Activated T-helper 2 cell treated with anti-CD3 and anti-CD28 coated beads, Interferon-gamma antibody, Interleukin-2, Interleukin-4, amounts not matched to agents 10 μg/mL and 5 μg/mL and 100 μg/mL, durations not matched to agents 14 hours and 24 hours and 36 hours (primary cell): ENCODE data around the gene OMA1. TPM values are rescaled to one million over a fixed set of nuclear protein-coding genes. Genes with fewer than 3 reads are reported as not detected.

Source experiments
- DNase-seq: peaks from one replicate; pipeline ENCODE4 v3.0.0; 2021; ENCODE audit warnings: low spot score
- H3K27ac Mint-ChIP-seq: one replicate; pipeline ENCODE4 v1.8.0; 2021; ENCODE audit warnings: mixed read lengths
- H3K27me3 Mint-ChIP-seq: one replicate; pipeline ENCODE4 v1.8.0; 2021; ENCODE audit warnings: low read depth, mixed read lengths
- H3K36me3 Mint-ChIP-seq: one replicate; pipeline ENCODE4 v1.8.0; 2021; ENCODE audit warnings: low read depth, mixed read lengths
- H3K4me1 Mint-ChIP-seq: one replicate; pipeline ENCODE4 v1.8.0; 2021; ENCODE audit warnings: low read depth, mixed read lengths
- H3K4me3 Mint-ChIP-seq: one replicate; pipeline ENCODE4 v1.8.0; 2021; ENCODE audit warnings: low read depth, mild to moderate bottlenecking, moderate library complexity, mixed read lengths
- H3K9me3 Mint-ChIP-seq: one replicate; pipeline ENCODE4 v1.8.0; 2021; ENCODE audit warnings: mixed read lengths
- intact Hi-C: fragments of 100-400 bp; cut with micrococcal nuclease; formaldehyde crosslinking; loops from one replicate; pipeline ENCODE4 v1.15.1; 2023
- total RNA-seq: library from RNA; stranded (reverse); gene quantifications from 2 replicates; pipeline ENCODE4 v1.2.3, GENCODE V29; 2022

The OMA1 gene
- 10.2 and 10.3 TPM in 2 replicates for total RNA-seq

DNA sequence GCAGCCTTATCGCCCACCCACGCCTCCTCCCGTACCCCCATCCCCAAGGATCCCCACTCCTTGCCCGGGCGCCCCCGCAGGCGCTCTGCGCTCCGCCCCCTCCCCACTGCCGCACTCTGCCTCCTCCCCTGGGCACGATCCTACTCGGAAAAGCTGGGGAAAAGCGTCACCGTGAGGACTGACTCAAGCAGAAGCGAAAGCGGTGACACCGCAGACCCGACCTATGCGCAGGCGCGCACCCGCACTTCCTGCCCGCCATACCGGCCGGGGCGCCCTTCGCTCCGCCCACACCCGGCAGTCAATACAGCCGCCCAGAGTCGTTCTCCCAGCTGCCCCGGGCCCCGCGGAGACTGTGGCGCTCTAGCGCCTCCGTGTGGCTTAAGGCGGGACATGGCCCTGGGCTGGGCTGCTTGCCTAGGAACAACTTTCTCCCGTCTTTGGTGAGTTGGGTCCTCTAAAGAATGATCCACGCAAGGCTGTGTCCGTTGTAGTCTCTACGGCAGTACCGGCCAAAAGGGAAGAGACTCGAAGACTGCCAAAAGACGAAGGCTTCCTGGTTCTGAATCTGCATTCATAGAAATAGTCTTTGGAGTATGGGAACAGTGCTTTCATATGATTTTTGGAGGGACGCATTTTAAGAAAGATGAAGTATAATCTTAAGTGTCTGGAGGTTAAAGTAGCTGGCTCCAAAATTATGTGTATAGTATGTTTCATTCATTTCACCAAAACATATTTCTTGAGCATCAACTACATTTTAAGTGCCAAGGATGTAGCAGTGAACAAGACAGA, at the start of gene OMA1:
Gene OMA1 (minus strand): TSS at position 207 of the 789 bp plus-strand sequence. CDS start 7,432 bp downstream, outside the sequence.
- no peaks in the 10 kb centered on the region for H3K36me3 Mint-ChIP-seq
- peaks cover 17% of the 10 kb centered on the region for H3K27me3 Mint-ChIP-seq
- peak within 1 kb of the TSS; percentile 89 for H3K4me3 Mint-ChIP-seq
- H3K9me3 Mint-ChIP-seq = no peaks in the 10 kb centered on the region
- intact Hi-C loops = loop anchor here (1.0 to 2.0 kb wide), 6 partner anchors 22 to 1716 kb away; no protein-coding TSS in a partner anchor
- peak within 1 kb of the TSS; percentile 96 for H3K27ac Mint-ChIP-seq
- peak; percentile 97 for DNase-seq
- peaks cover 21% of the 10 kb centered on the region for H3K4me1 Mint-ChIP-seq

DNA sequence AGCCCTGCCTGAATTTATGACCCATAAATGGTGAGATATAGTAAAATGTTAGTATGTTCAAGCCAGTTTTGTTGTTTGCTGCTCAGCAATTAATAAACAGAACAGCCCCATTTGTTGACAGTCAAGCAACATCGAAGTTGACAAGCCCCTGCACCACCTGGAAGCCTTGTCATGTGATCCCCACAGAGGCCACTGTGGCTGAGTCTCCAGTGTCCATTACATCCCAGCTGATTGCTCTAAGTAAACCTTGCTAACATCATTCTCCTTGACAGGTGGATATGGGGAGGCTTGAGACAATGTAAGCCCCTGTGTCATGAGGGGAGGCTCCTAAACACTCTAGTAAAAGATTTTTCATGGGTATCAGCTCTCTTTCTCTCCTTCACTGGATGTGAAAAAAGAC, 48.0 kb upstream of the OMA1 start:
- Mint-ChIP-seq H3K4me3 (no peak overlapping the region), H3K9me3 (no peaks in the 10 kb centered on the region), H3K4me1 (peaks cover 2% of the 10 kb centered on the region), H3K27me3 (peaks cover 63% of the 10 kb centered on the region), H3K27ac (no peak overlapping the region), H3K36me3 (no peaks in the 10 kb centered on the region)
- intact Hi-C loops = no loop called here
- no peak for DNase-seq

DNA sequence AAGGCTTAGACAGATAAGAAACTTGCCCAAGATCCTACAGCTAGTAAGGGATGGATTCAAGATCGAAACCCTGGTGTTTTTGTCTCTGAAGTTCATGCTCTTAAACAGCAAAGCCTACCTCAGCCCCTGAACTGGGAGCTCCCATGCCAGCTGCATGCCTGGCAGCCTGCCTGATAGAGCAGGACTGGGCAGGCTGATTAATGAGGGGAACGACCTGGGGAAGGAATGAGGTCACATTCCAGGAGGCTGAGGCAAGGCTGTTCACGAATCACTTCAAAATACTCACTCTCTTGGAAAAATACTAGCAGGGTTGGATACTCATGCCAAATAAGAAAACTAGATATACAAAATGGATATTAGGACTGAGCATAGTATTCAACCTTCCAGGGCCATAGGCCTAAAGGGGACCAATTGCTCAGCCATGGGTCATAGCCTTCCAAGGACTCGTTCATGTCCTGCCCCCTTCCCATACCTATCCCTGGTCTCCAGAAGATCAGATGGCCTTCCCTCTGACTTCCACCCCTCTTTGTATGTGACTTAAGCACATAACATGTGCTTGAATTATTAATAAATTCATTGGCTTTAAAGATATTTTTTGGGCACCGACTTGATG, 46.1 kb upstream of the OMA1 start:
- Mint-ChIP-seq H3K4me1 (no peaks in the 10 kb centered on the region), H3K9me3 (no peaks in the 10 kb centered on the region), H3K36me3 (no peaks in the 10 kb centered on the region), H3K4me3 (no peak overlapping the region), H3K27me3 (peaks cover 60% of the 10 kb centered on the region), H3K27ac (no peak overlapping the region)
- intact Hi-C loops = no loop called here
- no peak for DNase-seq

DNA sequence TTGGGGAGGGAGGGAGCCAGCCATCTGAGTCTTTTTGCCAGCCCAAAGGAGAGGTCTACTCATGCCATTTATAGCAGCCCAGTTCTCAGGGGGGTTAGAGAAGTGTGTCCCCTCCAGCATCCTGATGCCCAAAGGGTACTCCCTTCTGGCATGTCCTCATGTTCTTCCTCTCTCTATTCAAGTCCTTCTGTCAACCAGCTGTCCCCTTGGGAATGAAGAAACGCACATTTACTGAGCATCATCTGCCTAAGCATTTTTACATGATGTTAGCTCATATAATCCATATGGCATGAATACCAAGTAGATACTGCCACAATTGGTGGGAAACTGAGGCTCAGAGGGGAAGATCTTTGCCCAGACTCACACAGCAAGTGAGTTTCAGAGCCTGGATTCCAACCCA, 45.3 kb upstream of the OMA1 start:
- no peak for DNase-seq
- intact Hi-C loops = no loop called here
- H3K4me3 Mint-ChIP-seq = no peak overlapping the region
- peaks cover 58% of the 10 kb centered on the region for H3K27me3 Mint-ChIP-seq
- no peaks in the 10 kb centered on the region for H3K9me3 Mint-ChIP-seq
- no peak overlapping the region for H3K27ac Mint-ChIP-seq
- H3K36me3 Mint-ChIP-seq = no peaks in the 10 kb centered on the region
- H3K4me1 Mint-ChIP-seq = no peaks in the 10 kb centered on the region

DNA sequence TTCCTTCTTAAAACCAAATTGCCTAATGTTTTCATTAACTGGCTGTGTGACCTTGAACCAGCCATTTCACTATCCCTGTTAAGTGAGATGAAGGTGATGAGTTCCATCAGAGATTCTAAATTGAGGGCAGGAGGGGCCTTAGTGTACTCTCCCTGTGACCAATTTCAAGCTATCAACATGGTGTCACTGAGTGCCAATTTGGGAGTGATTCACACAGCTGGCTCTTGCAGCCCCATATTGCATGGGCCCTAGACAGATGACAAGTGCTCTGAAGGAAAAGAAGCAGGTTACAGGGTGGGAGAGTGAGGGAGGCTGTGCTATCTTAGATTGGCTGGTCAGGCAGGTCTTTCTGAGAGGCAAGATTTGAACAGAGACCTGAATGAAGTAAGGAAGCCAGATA, 43.5 kb upstream of the OMA1 start:
- no peak for DNase-seq
- Mint-ChIP-seq H3K4me3 (no peak overlapping the region), H3K9me3 (no peaks in the 10 kb centered on the region), H3K4me1 (peaks cover 8% of the 10 kb centered on the region), H3K36me3 (no peaks in the 10 kb centered on the region), H3K27me3 (peaks cover 63% of the 10 kb centered on the region), H3K27ac (no peak overlapping the region)
- intact Hi-C loops = no loop called here

DNA sequence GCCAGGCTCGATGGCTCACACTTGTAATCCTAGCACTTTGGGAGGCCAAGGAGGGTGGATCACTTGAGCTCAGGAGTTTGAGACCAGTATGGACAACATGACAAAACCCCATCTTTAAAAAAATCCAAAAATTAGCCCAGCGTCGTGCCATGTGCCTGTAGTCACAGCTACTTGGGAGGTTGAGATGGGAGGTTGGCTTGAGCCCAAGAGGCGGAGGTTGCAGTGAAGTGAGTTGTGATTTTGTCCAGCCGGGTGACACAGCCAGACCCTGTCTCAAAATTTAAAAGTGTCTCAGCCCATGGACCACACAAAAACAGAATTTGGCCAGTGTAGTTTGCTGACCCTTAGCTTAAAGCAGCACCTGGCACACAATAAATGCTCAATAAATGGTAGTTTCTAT, 41.9 kb upstream of the OMA1 start:
- peaks cover 22% of the 10 kb centered on the region for H3K4me1 Mint-ChIP-seq
- no peak overlapping the region for H3K27ac Mint-ChIP-seq
- DNase-seq = no peak
- peaks cover 63% of the 10 kb centered on the region for H3K27me3 Mint-ChIP-seq
- intact Hi-C loops = no loop called here
- no peaks in the 10 kb centered on the region for H3K36me3 Mint-ChIP-seq
- no peak overlapping the region for H3K4me3 Mint-ChIP-seq
- no peaks in the 10 kb centered on the region for H3K9me3 Mint-ChIP-seq

DNA sequence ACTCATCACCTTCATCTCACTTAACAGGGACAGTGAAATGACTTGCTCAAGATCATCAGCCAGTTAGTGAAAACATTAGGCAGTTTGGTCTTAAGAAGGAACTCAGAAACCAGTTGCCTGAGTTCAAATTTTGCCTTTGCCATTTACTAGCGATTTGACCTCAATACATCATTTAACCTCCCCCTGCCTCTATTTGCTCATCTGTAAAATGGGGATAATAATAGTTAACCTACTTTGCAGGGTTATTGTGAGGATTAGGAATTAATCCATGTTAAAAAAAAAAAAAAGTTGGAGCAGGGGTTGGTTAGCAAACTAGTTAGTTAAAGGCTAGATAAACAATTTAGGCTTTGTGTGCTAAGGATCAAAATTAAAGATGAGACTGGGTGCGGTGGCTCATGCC, 41.1 kb upstream of the OMA1 start:
- intact Hi-C loops = no loop called here
- Mint-ChIP-seq H3K4me1 (peaks cover 24% of the 10 kb centered on the region), H3K27ac (no peak overlapping the region), H3K4me3 (no peak overlapping the region), H3K9me3 (no peaks in the 10 kb centered on the region), H3K36me3 (no peaks in the 10 kb centered on the region), H3K27me3 (peaks cover 58% of the 10 kb centered on the region)
- DNase-seq = no peak

DNA sequence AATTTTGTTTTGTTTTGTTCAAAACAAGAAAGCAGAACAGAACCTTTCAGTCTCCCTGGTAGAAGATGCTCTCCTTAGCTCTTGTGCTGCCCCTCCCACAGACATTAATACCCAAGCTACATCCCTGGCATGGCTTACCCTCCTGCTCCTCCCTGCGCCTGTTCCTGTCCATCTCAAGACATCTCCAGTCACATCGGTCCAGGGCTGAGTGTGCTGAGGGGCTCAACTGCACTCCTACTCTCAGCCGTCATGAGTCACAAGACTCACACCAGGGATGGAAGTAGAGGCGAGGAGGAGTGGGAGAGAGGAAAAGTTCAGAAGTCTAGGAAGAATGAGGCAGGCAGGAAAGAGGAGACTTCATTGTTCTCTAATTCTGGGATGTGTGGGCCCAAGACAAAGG, 39.7 kb upstream of the OMA1 start:
- H3K4me3 Mint-ChIP-seq = no peak overlapping the region

DNA sequence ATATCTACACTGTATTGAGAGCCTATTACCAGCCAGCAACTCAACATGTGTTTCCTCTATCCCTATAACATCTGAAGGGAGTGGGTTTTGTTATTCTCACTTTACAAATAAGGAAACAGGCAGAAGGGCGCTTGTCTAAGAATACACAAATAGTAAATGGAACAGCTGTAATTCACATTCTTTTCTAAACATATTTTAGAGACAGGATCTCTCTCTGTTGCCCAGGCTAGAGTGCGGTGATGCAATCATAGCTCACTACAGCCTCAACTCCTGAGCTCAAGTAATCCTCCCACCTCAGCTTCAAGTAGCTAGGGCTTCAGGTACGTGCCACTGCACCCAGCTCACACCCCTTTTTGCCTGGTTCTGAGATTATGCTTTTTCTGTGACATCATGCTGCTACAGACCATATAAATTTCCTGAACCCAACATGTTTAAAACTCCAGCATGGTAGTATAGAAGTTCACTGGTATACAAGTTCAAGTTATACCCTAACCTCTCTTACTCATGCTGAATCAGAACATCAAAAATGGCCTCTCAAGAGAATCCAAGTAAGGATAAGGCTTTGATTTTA, 39.1 kb upstream of the OMA1 start:
- intact Hi-C loops = no loop called here
- H3K9me3 Mint-ChIP-seq = no peaks in the 10 kb centered on the region
- no peak overlapping the region for H3K27ac Mint-ChIP-seq
- H3K27me3 Mint-ChIP-seq = peaks cover 52% of the 10 kb centered on the region
- H3K36me3 Mint-ChIP-seq = no peaks in the 10 kb centered on the region
- peaks cover 24% of the 10 kb centered on the region for H3K4me1 Mint-ChIP-seq
- H3K4me3 Mint-ChIP-seq = no peak overlapping the region
- no peak for DNase-seq

More for the DNA sequence above, 39.7 kb upstream of the OMA1 start:
- Mint-ChIP-seq H3K9me3 (no peaks in the 10 kb centered on the region), H3K27me3 (peaks cover 51% of the 10 kb centered on the region), H3K4me1 (peaks cover 24% of the 10 kb centered on the region), H3K27ac (no peak overlapping the region), H3K36me3 (no peaks in the 10 kb centered on the region)
- DNase-seq = no peak
- intact Hi-C loops = no loop called here

DNA sequence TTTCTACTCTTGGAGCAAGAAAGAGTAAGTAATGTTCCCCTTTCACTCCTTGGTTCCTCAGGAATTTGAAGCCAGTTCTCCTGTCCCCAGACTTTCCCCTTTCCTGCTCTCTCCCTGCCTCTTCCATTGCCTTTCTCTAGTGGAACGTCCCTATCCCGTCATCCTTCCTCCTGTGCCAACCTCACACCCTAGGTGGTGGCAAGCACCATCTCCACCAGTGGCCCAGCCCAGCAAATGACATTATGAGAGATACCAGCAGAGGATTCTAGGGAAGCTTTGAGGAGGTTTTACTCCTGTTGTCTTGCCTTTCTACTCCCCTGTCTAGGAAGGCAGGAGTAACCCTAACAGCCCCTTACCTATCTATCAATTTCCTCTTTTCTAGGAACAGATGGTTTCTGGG, 38.6 kb upstream of the OMA1 start:
- no peak for DNase-seq
- no peak overlapping the region for H3K4me3 Mint-ChIP-seq
- H3K9me3 Mint-ChIP-seq = no peaks in the 10 kb centered on the region
- H3K27me3 Mint-ChIP-seq = peaks cover 48% of the 10 kb centered on the region
- H3K4me1 Mint-ChIP-seq = peaks cover 24% of the 10 kb centered on the region
- H3K36me3 Mint-ChIP-seq = no peaks in the 10 kb centered on the region
- no peak overlapping the region for H3K27ac Mint-ChIP-seq
- intact Hi-C loops = no loop called here

DNA sequence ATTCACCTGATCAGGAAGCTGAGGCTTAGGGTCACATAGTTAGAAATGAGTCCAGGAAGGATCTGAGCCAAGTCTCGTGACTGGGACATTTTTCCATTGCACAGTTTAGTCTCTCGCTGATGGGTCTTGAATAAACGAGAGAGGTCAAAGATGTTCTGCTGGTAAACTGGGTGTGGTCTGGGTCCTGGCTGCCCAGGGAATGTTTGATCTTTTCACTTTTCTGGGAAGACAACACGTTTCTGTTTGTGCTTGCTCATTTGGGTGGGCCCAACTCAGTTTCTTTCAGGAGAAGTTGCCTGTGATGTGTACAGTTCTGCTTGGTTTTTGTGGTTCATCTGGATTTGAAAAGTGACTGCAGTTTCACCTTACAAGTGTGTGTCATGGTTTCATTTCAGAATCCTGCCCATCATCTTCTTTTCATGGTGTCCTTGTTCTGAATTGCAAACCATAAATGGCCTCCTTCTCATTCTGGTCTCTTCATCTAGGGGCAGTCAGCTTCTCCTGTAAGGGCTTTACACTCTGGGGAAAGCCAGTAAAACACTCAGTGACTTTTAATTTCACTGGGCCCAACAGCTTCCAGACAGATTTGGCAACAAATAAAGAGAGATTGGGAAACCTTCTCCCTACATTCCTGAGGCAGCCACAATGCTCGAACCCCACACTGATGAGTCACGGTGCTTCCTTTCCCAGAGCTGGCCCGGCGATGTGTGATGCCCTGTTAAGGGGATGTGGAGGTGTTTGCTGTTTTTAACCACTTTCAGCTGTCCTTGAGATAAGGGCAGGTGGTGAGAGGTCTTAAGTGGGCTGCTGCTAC, 37.8 kb upstream of the OMA1 start:
- H3K4me1 Mint-ChIP-seq = peaks cover 24% of the 10 kb centered on the region
- H3K9me3 Mint-ChIP-seq = no peaks in the 10 kb centered on the region
- intact Hi-C loops = no loop called here
- H3K36me3 Mint-ChIP-seq = no peaks in the 10 kb centered on the region
- peaks cover 48% of the 10 kb centered on the region for H3K27me3 Mint-ChIP-seq
- no peak overlapping the region for H3K4me3 Mint-ChIP-seq
- no peak for DNase-seq
- no peak overlapping the region for H3K27ac Mint-ChIP-seq

DNA sequence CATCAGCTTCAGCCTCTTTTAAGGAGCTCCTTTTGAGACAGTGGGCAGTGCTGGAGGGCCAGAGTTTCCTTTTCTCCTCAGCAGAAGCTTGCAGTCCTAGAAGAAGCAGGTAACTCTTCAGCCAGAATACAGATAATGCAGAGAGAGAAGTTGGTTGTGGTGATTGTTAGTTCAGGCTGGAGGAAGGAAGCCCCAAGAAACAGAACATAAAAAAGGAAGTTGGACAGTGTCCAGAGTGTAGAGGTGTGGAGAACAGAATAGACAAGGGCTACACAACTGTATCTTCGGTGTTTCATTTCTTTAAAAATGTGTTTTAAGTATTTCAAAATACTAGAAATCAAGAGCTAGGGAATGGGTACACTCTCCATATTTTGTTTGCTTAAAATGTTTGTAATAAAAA, 37.0 kb upstream of the OMA1 start:
- Mint-ChIP-seq H3K36me3 (no peaks in the 10 kb centered on the region), H3K9me3 (no peaks in the 10 kb centered on the region), H3K4me1 (peaks cover 24% of the 10 kb centered on the region), H3K27ac (no peak overlapping the region), H3K4me3 (no peak overlapping the region), H3K27me3 (peaks cover 47% of the 10 kb centered on the region)
- intact Hi-C loops = no loop called here
- DNase-seq = no peak
